NB4 (cell line): Measurements from ENCODE around the gene XYLT1.

ENCODE experiments used
- DNase-seq: peaks from one replicate; pipeline ENCODE4 v3.0.0; 2010; ENCODE audit warnings: low read depth
- H3K4me3 ChIP-seq: one replicate; pipeline ENCODE4 v1.5.1; 2011; ENCODE audit warnings: mild to moderate bottlenecking, low read depth, low read length, moderate library complexity
- MYC ChIP-seq: IDR thresholded peaks from 2 replicates; pipeline ENCODE4 v1.6.1; 2011; ENCODE audit warnings: low read depth, low read length
- POLR2A ChIP-seq: IDR thresholded peaks from 2 replicates; pipeline ENCODE4 v1.6.1; 2011; ENCODE audit warnings: mild to moderate bottlenecking; ENCODE audit not compliant: insufficient read length; ENCODE audit errors: extremely low read depth
- TF ChIP-seq, protein P1 (sequence below): IDR thresholded peaks from one replicate; pipeline ENCODE4 v1.5.1; 2012; ENCODE audit warnings: low read depth, low read length
- TF ChIP-seq, protein P2 (sequence below): IDR thresholded peaks from 2 replicates; pipeline ENCODE4 v1.6.1; 2011; ENCODE audit warnings: low read depth, low read length

XYLT1 gene

DNA sequence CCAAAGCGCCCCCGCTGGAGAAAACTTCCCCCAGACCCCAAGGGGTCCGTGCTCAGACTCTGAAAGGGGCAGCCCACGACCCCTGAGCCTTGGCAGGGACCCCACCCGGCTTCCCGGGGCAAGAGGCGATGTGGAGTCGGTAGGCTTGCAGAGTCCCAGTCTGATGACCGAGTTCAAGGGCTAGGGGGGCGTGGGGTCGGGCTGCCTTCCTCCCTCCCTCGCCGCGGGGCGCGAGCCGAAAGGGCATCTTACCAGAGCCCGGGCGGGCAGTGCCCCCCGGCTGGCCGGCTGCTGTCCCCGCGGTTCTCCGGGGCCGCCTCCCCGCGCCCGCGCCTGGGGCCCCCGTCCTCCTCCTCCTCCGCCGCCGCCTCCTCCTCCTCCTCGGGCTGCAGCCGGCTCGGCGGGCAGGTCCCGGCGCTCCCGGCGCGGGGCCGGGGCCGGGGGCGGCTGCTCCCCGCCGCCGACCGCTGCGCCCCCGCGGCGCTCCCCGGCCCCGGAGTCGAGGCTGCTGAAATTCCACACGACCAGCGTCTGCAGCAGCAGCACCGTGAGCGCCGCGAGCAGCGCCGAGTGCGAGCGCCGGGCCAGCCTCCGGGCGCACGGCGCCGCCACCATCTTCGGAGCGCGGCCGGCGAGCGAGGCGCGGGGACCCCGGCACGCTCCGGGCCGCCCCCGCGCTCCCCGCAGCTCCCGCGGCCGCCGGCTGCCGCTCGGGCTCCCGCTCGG, 415 bp downstream of the XYLT1 start:
- peak; percentile 33 for DNase-seq
- TF ChIP-seq, protein P1, sequence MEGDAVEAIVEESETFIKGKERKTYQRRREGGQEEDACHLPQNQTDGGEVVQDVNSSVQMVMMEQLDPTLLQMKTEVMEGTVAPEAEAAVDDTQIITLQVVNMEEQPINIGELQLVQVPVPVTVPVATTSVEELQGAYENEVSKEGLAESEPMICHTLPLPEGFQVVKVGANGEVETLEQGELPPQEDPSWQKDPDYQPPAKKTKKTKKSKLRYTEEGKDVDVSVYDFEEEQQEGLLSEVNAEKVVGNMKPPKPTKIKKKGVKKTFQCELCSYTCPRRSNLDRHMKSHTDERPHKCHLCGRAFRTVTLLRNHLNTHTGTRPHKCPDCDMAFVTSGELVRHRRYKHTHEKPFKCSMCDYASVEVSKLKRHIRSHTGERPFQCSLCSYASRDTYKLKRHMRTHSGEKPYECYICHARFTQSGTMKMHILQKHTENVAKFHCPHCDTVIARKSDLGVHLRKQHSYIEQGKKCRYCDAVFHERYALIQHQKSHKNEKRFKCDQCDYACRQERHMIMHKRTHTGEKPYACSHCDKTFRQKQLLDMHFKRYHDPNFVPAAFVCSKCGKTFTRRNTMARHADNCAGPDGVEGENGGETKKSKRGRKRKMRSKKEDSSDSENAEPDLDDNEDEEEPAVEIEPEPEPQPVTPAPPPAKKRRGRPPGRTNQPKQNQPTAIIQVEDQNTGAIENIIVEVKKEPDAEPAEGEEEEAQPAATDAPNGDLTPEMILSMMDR: no peak
- TF ChIP-seq, protein P2, sequence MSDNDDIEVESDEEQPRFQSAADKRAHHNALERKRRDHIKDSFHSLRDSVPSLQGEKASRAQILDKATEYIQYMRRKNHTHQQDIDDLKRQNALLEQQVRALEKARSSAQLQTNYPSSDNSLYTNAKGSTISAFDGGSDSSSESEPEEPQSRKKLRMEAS: no peak
- TF ChIP-seq POLR2A (no peak), MYC (no peak)
- peak overlapping the region; percentile 72 for H3K4me3 ChIP-seq

GRCh38 chr16:17469741-17470181, 999 bp downstream of the XYLT1 start:
- peak; percentile 39 for DNase-seq

GRCh38 chr16:17469011-17469740, 1.6 kb downstream of the XYLT1 start:
- no peak for TF ChIP-seq POLR2A
- TF ChIP-seq, protein P1: no peak
- no peak for TF ChIP-seq MYC
- TF ChIP-seq, protein P2: no peak
- H3K4me3 ChIP-seq: peak overlapping the region; percentile 72
- DNase-seq: peak; percentile 36

More at GRCh38 chr16:17469741-17470181, 999 bp downstream of the XYLT1 start:
- TF ChIP-seq MYC (no peak), POLR2A (no peak)
- TF ChIP-seq, protein P2: no peak
- TF ChIP-seq, protein P1: no peak
- H3K4me3 ChIP-seq: peak overlapping the region; percentile 72

- TF ChIP-seq, protein P2: no peak
- TF ChIP-seq POLR2A (no peak), MYC (no peak)
- TF ChIP-seq, protein P1: no peak
- peak overlapping the region; percentile 72 for H3K4me3 ChIP-seq
- DNase-seq: no peak
Observed at GRCh38 chr16:17468611-17469010, 2.1 kb downstream of the XYLT1 start.

DNA sequence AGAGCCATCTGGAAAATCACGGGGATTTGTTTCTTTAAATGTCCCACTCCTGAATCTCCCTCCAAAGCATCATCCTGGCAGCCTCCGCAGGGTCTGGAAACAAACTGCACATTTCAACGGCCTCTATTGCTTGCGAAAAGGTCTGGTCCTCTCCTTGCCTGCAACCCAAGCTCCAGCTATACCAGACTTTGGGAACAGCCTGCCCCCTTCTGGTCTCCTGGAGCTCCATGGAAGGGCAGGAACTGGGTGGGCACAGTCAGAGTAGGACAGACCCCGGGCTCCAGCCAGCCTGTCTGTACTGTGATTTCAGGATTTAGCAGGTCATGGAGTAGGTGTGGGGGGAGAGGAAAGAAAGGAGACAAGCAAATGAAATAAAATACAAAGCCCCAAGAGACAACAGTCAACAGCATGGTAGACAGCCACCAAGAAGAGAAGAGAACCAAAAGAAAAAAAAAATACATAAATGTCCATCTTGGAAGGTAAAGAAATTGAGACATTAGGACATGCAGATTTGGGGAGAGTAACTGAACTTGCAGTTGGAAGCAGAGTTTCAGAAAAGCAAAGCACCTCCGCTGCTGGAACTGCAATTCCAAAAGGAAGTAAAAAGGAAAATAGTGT, 2.7 kb downstream of the XYLT1 start:
- H3K4me3 ChIP-seq: peak overlapping the region; percentile 72
- DNase-seq: peak; percentile 76
- TF ChIP-seq, protein P1: peak; percentile 64
- no peak for TF ChIP-seq MYC
